ENCODE data around the gene MAL.
A peak's percentile ranks its signal among the peaks of the same experiment; 100 is the strongest.

- TF ChIP-seq CTCF (conservative IDR thresholded peaks at IDR 0.05; ENCODE audit: low read depth in 2 of 2): no peak
- no peak for TF ChIP-seq POLR2AphosphoS5 (IDR thresholded peaks at IDR 0.05; ENCODE audit: low read depth)
- TF ChIP-seq ETS1 (IDR thresholded peaks at IDR 0.05): no peak
- peak; percentile 78 for TF ChIP-seq EZH2 (IDR thresholded peaks at IDR 0.05; ENCODE audit: low read depth, unreplicated experiment)
- no peak for TF ChIP-seq NANOG (IDR thresholded peaks at IDR 0.05; ENCODE audit: borderline replicate concordance)
- no peak for TF ChIP-seq JUNB (IDR thresholded peaks at IDR 0.05; ENCODE audit: unreplicated experiment)
- no peak for TF ChIP-seq REST (IDR thresholded peaks at IDR 0.05; ENCODE audit: unreplicated experiment)
- peak; percentile 54 for TF ChIP-seq EZH2phosphoT487 (IDR thresholded peaks at IDR 0.05; ENCODE audit: unreplicated experiment)
- TF ChIP-seq CREB1 (CRISPR knock-in tag; IDR thresholded peaks at IDR 0.05; ENCODE audit: low read depth): no peak
These were observed at the start of gene MAL for GRCh38 chr2:95025406-95026319.
